Measurements from ENCODE around the gene MAN2B2. TPM values are rescaled to one million over a fixed set of nuclear protein-coding genes. Genes with fewer than 3 reads are reported as not detected.

MAN2B2 gene
- total and polyA plus RNA-seq, 9 donors: 19.1 to 49.2 (median 40.0) TPM

- WGBS, 3 donors: 34 to 40% (median 36%) methylated on average over 16 of the region's 16 CpGs
- H3K27ac ChIP-seq: peak overlapping the region in 1 of 2 donors; percentile 74
Observed at GRCh38 chr4:6573986-6574746, 823 bp upstream of the MAN2B2 start.

DNA sequence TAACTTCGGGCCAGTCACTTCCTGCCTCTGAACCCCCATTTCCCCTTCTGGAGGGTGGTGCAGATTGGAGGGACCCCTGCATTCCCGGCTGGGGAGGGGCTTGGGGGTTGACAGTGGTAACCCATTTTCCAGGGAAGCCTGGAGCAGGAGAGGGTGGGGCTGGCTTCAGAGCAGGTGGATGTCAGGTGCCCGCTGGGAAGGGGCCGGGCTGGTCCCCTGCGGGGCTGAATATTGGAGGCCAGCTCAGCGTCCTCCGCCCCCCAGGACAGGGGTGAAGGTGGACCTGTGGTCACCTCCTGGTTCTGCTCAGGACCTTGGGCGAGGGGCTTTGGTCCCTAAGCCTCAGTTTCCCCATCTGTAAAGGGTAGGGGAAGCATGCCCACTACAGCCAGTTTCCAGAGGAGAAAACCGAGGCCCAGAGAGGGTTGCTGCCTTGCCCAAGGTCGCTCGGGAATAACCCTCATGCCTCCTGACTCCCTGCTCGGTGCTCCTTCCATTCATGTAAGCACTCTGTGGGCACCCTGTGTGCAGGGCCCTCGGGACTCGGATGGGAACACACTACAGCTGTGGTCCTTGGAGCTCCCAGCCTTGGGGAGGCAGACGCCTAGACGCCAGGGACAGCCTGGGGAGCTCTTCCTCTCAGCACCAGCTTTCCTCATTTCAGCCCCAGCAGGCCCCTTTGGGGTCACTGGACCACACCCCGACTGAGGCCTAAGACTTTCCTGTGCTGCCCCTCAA lies 683 bp downstream of the MAN2B2 start:
- 50 to 60% (median 53%) methylated on average over 14 to 17 of the region's 17 CpGs for WGBS, 3 donors
- H3K27ac ChIP-seq: peak overlapping the region; percentile 37 to 74
- intact Hi-C loops (cut with DNase I): no loop called here

More at GRCh38 chr4:6573986-6574746, 823 bp upstream of the MAN2B2 start:
- H3K4me1 ChIP-seq (ENCODE audit: insufficient read depth): peaks cover 8% of the 10 kb centered on the region
- no peak for DNase-seq
- H3K27me3 ChIP-seq: no peaks in the 10 kb centered on the region
- H3K9me3 ChIP-seq: no peaks in the 10 kb centered on the region
- TF ChIP-seq POLR2A (IDR thresholded peaks at IDR 0.05) (no peak), CTCF (IDR thresholded peaks at IDR 0.05) (no peak), EP300 (IDR thresholded peaks at IDR 0.05) (no peak)
- intact Hi-C loops (cut with DNase I): no loop called here
- H3K36me3 ChIP-seq: no peaks in the 10 kb centered on the region
- peak overlapping the region; percentile 83 for H3K4me3 ChIP-seq

DNA sequence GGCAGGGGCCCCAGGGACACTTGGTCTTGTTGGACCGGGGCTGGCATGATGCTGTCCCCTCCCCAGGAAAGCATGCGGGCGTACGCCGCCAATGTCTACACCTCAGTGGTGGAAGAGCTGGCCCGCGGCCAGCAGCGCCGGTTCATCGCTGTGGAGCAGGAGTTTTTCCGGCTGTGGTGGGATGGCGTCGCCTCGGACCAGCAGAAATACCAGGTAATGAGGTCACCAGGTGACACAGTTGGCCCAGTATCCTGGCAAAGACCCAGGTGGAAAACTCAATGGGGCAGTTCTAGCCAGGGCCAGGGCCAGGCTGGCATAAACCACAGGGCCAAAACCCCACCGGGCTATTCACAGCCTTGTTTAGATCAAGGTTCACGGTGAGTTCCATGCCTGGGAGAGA lies 1.5 kb downstream of the MAN2B2 start:
- Histone ChIP-seq H3K27ac (no peak overlapping the region), H3K36me3 (no peaks in the 10 kb centered on the region), H3K27me3 (no peaks in the 10 kb centered on the region), H3K4me3 (no peak overlapping the region), H3K9me3 (no peaks in the 10 kb centered on the region), H3K4me1 (ENCODE audit: insufficient read depth) (peaks cover 8% of the 10 kb centered on the region)
- peak in 4 of 5 donors; percentile 34 to 57 (median 48) for DNase-seq
- intact Hi-C loops (cut with DNase I): no loop called here
- WGBS, 3 donors: 84 to 88% (median 87%) methylated on average over 16 of the region's 16 CpGs
- TF ChIP-seq CTCF (IDR thresholded peaks at IDR 0.05) (no peak), EP300 (IDR thresholded peaks at IDR 0.05) (no peak), POLR2A (IDR thresholded peaks at IDR 0.05) (no peak)

More for the DNA sequence above, 683 bp downstream of the MAN2B2 start:
- Histone ChIP-seq H3K4me3 (peak overlapping the region; percentile 83), H3K36me3 (no peaks in the 10 kb centered on the region), H3K27me3 (no peaks in the 10 kb centered on the region), H3K9me3 (no peaks in the 10 kb centered on the region), H3K4me1 (ENCODE audit: insufficient read depth) (peaks cover 8% of the 10 kb centered on the region)
- DNase-seq: peak in 1 of 5 donors; percentile 47
- TF ChIP-seq CTCF (IDR thresholded peaks at IDR 0.05) (no peak), EP300 (IDR thresholded peaks at IDR 0.05) (no peak), POLR2A (IDR thresholded peaks at IDR 0.05) (no peak)

- WGBS, 3 donors: 85 to 94% (median 90%) methylated on average over 9 of the region's 9 CpGs
- Histone ChIP-seq H3K36me3 (no peaks in the 10 kb centered on the region), H3K4me3 (no peak overlapping the region)
Observed at GRCh38 chr4:6576932-6577331, 1.9 kb downstream of the MAN2B2 start.

More at GRCh38 chr4:6576932-6577331, 1.9 kb downstream of the MAN2B2 start:
- H3K4me1 ChIP-seq (ENCODE audit: insufficient read depth): peaks cover 8% of the 10 kb centered on the region
- no peaks in the 10 kb centered on the region for H3K27me3 ChIP-seq
- no peak overlapping the region for H3K27ac ChIP-seq
- DNase-seq: no peak
- TF ChIP-seq POLR2A (IDR thresholded peaks at IDR 0.05) (no peak), EP300 (IDR thresholded peaks at IDR 0.05) (no peak), CTCF (IDR thresholded peaks at IDR 0.05) (no peak)
- intact Hi-C loops (cut with DNase I): no loop called here
- H3K9me3 ChIP-seq: no peaks in the 10 kb centered on the region
